HepG2 (cell line): ENCODE data around the gene STH. TPM values are rescaled to one million over a fixed set of nuclear protein-coding genes. Genes with fewer than 3 reads are reported as not detected.
A peak's percentile ranks its signal among the peaks of the same experiment; 100 is the strongest.

Experiments used
- ATF3 ChIP-seq: sonication (generic); formaldehyde crosslinking; IDR thresholded peaks from 2 replicates; pipeline ENCODE4 v1.4.0; 2020; ENCODE audit warnings: missing genetic modification reagents
- BRF2 ChIP-seq: sonication (generic); formaldehyde crosslinking; IDR thresholded peaks from 2 replicates; pipeline ENCODE4 v1.8.1; 2022; ENCODE audit warnings: mild to moderate bottlenecking, missing genetic modification reagents
- DRAP1 ChIP-seq: IDR thresholded peaks from 2 replicates; pipeline ENCODE4 v1.6.1; 2016; ENCODE audit warnings: missing genetic modification reagents, missing compliant biosample characterization
- FOXJ3 ChIP-seq: sonication (generic); formaldehyde crosslinking; IDR thresholded peaks from 2 replicates; pipeline ENCODE4 v1.4.0; 2020; ENCODE audit warnings: missing genetic modification reagents, mild to moderate bottlenecking, borderline replicate concordance
- HDAC2 ChIP-seq: sonication (generic); formaldehyde crosslinking; IDR thresholded peaks from 2 replicates; pipeline ENCODE4 v1.4.0; 2020; ENCODE audit warnings: missing genetic modification reagents
- HMG20A ChIP-seq: IDR thresholded peaks from 2 replicates; pipeline ENCODE4 v1.6.1; 2016; ENCODE audit warnings: borderline replicate concordance
- HNF4G ChIP-seq, 2 experiments: sonication (generic) in 1 of 2; formaldehyde crosslinking in 1 of 2; IDR thresholded peaks; 2 replicates each; pipeline versions ENCODE4 v1.4.0 to v1.6.1; 2011 to 2020; ENCODE audit warnings: borderline replicate concordance in 2 of 2, low read depth in 2 of 2, mild to moderate bottlenecking in 2 of 2, low read length in 1 of 2, missing genetic modification reagents in 1 of 2, moderate library complexity in 1 of 2
- KAT2B ChIP-seq: fragments of 150-350 bp; IDR thresholded peaks from 2 replicates; pipeline ENCODE4 v1.6.1; 2014; ENCODE audit warnings: low read depth, low read length, borderline replicate concordance
- KLF13 ChIP-seq: sonication (generic); formaldehyde crosslinking; IDR thresholded peaks from 2 replicates; pipeline ENCODE4 v1.4.0; 2020; ENCODE audit warnings: mild to moderate bottlenecking, missing genetic modification reagents
- MIER3 ChIP-seq: IDR thresholded peaks from 2 replicates; pipeline ENCODE4 v1.6.1; 2016; ENCODE audit warnings: missing compliant biosample characterization, borderline replicate concordance
- NFKBIZ ChIP-seq: IDR thresholded peaks from 2 replicates; pipeline ENCODE4 v1.6.1; 2018; ENCODE audit warnings: missing genetic modification reagents, missing compliant biosample characterization
- PHF20 ChIP-seq: sonication (generic); formaldehyde crosslinking; IDR thresholded peaks from 2 replicates; pipeline ENCODE4 v1.5.0; 2020; ENCODE audit warnings: mild to moderate bottlenecking, missing genetic modification reagents
- PHF5A ChIP-seq: IDR thresholded peaks from one replicate; pipeline ENCODE4 v1.6.1; 2018; ENCODE audit warnings: low read depth, missing genetic modification reagents; ENCODE audit not compliant: unreplicated experiment
- SRSF4 ChIP-seq: fragments of 200-400 bp; formaldehyde crosslinking; IDR thresholded peaks from one replicate; pipeline ENCODE4 v1.6.1; 2018; ENCODE audit warnings: mild to moderate bottlenecking, low read depth, low read length, moderate library complexity; ENCODE audit not compliant: poor library complexity, severe bottlenecking
- TFAP4 ChIP-seq: sonication (generic); IDR thresholded peaks from 2 replicates; pipeline ENCODE4 v1.6.1; 2016; ENCODE audit warnings: low read depth, borderline replicate concordance
- TP53 ChIP-seq: sonication (generic); formaldehyde crosslinking; conservative IDR thresholded peaks from 2 replicates; pipeline ENCODE4 v1.4.0; 2020; ENCODE audit warnings: missing genetic modification reagents
- TSC22D2 ChIP-seq: sonication (generic); formaldehyde crosslinking; IDR thresholded peaks from 2 replicates; pipeline ENCODE4 v1.5.1; 2020; ENCODE audit warnings: missing genetic modification reagents, mild to moderate bottlenecking, borderline replicate concordance
- WIZ ChIP-seq: sonication (generic); formaldehyde crosslinking; IDR thresholded peaks from 2 replicates; pipeline ENCODE4 v1.5.1; 2020; ENCODE audit warnings: mild to moderate bottlenecking, missing genetic modification reagents
- ZBTB20 ChIP-seq: sonication (generic); formaldehyde crosslinking; IDR thresholded peaks from 2 replicates; pipeline ENCODE4 v1.8.1; 2023; ENCODE audit warnings: missing genetic modification reagents, low read depth, mild to moderate bottlenecking, borderline replicate concordance
- ZMYM3 ChIP-seq: sonication (generic); formaldehyde crosslinking; IDR thresholded peaks from 2 replicates; pipeline ENCODE4 v1.5.1; 2020; ENCODE audit warnings: mild to moderate bottlenecking, missing genetic modification reagents
- ZNF24 ChIP-seq: fragments of 450-650 bp; IDR thresholded peaks from 2 replicates; pipeline ENCODE4 v1.6.1; 2017; ENCODE audit warnings: antibody characterized with exemption, mild to moderate bottlenecking
- ZNF614 ChIP-seq: IDR thresholded peaks from 2 replicates; pipeline ENCODE4 v1.6.1; 2018; ENCODE audit warnings: missing biosample characterization, missing genetic modification reagents, inconsistent platforms, borderline replicate concordance
- ZNF629 ChIP-seq: sonication (generic); formaldehyde crosslinking; conservative IDR thresholded peaks from 2 replicates; pipeline ENCODE4 v1.5.0; 2020; ENCODE audit warnings: missing genetic modification reagents
- ZNF761 ChIP-seq: sonication (generic); formaldehyde crosslinking; conservative IDR thresholded peaks from 2 replicates; pipeline ENCODE4 v1.4.0; 2020; ENCODE audit warnings: mild to moderate bottlenecking, missing genetic modification reagents
- ZNF770 ChIP-seq: sonication (generic); formaldehyde crosslinking; IDR thresholded peaks from 2 replicates; pipeline ENCODE4 v1.5.0; 2020; ENCODE audit warnings: mild to moderate bottlenecking, missing genetic modification reagents
- ZSCAN31 ChIP-seq: sonication (generic); formaldehyde crosslinking; IDR thresholded peaks from 2 replicates; pipeline ENCODE4 v1.5.0; 2020; ENCODE audit warnings: low read depth, mild to moderate bottlenecking, missing genetic modification reagents
- polyA plus RNA-seq, 8 experiments: library from polyadenylated mRNA; depleted of rRNA in 3 of 8; stranded (reverse) in 7 of 8; unstranded in 1 of 8; fragments of >200 nt; fragmentation: Illumina TruSeq in 4 of 8; extraction: Trizol in 4 of 8; gene quantifications; 2 replicates each; pipeline versions ENCODE4 v1.2.1 to v1.2.3, GENCODE V29; 2011 to 2016; ENCODE audit warnings: low read depth in 4 of 8, missing spikeins in 1 of 8, mixed read lengths in 1 of 8; ENCODE audit not compliant: insufficient read depth in 1 of 8
- total RNA-seq, 5 experiments: library from RNA; depleted of rRNA; stranded (reverse); fragments of >200 nt; fragmentation: Illumina TruSeq; extraction: Trizol; gene quantifications; 2 replicates each; pipeline ENCODE4 v1.2.3, GENCODE V29; 2016; ENCODE audit warnings: low read depth in 1 of 5

The STH gene
- total and polyA plus RNA-seq, 2 of the 13 experiments (the other 11 are each of a cell fraction or from before 2014, with no cell fraction given) = not detected

GRCh38 chr17:46013502-46014165 is 14.6 kb downstream of the STH start (continued):
- TF ChIP-seq ZNF24 = no peak
- TF ChIP-seq PHF20 = 0 out of 2 replicates have a peak, but pooled peaks have one; percentile 18
- 0 out of 2 replicates have a peak, but pooled peaks have one; percentile 18 for TF ChIP-seq ZNF770
- TF ChIP-seq MIER3 = peak; percentile 50; the same call in 1 of the 2 replicates
- TF ChIP-seq KLF13 (CRISPR knock-in tag) = no peak
- no peak for TF ChIP-seq KAT2B
- TF ChIP-seq BRF2 = no peak
- no peak for TF ChIP-seq SRSF4
- TF ChIP-seq HNF4G (IDR thresholded peaks at IDR 0.05; ENCODE audit: borderline replicate concordance, low read depth, low read length) = no peak
- TF ChIP-seq HNF4G (CRISPR knock-in tag; IDR thresholded peaks at IDR 0.05; ENCODE audit: borderline replicate concordance, low read depth) = no peak
- no peak for TF ChIP-seq ZBTB20 (CRISPR knock-in tag)
- TF ChIP-seq ZNF614 (CRISPR knock-in tag) = 0 out of 2 replicates have a peak, but pooled peaks have one; percentile 9
- TF ChIP-seq ZMYM3 (CRISPR knock-in tag) = peak; percentile 57
- TF ChIP-seq WIZ (CRISPR knock-in tag) = no peak
- no peak for TF ChIP-seq ATF3 (CRISPR knock-in tag)
- peak; percentile 55; the same call in 1 of the 2 replicates for TF ChIP-seq ZNF629 (CRISPR knock-in tag)
- no peak for TF ChIP-seq NFKBIZ (CRISPR knock-in tag)
- TF ChIP-seq HDAC2 (CRISPR knock-in tag) = peak; percentile 49; the same call in 1 of the 2 replicates
- TF ChIP-seq TFAP4 = 0 out of 2 replicates have a peak, but pooled peaks have one; percentile 6
- TF ChIP-seq HMG20A (CRISPR knock-in tag) = 0 out of 2 replicates have a peak, but pooled peaks have one; percentile 29
- peak; percentile 56; the same call in 1 of the 2 replicates for TF ChIP-seq FOXJ3 (CRISPR knock-in tag)
- TF ChIP-seq ZSCAN31 (CRISPR knock-in tag) = no peak
- TF ChIP-seq ZNF761 (CRISPR knock-in tag) = 0 out of 2 replicates have a peak, but pooled peaks have one; percentile 33
- TF ChIP-seq TSC22D2 (CRISPR knock-in tag) = no peak
- no peak for TF ChIP-seq DRAP1 (CRISPR knock-in tag)
- no peak for TF ChIP-seq TP53 (CRISPR knock-in tag)
- TF ChIP-seq PHF5A (CRISPR knock-in tag) = no peak
